Mononuclear cell (primary cell): ENCODE data around the gene PCED1A. TPM values are rescaled to one million over a fixed set of nuclear protein-coding genes. Genes with fewer than 3 reads are reported as not detected.
"Not testable (repeated sequence)": the region's sequence is repeated elsewhere in the genome, so short reads cannot be mapped to it uniquely, and the experiment has no call there.

Experiments used
- H3K27me3 ChIP-seq: 2 replicates; pipeline ENCODE4 v1.6.0; 2011; ENCODE audit warnings: low read length, control low read depth; ENCODE audit not compliant: insufficient read depth
- H3K4me1 ChIP-seq: 2 replicates; pipeline ENCODE4 v1.5.1; 2011; ENCODE audit warnings: mild to moderate bottlenecking, low read length, control low read depth; ENCODE audit not compliant: insufficient read depth
- H3K4me3 ChIP-seq: 2 replicates; pipeline ENCODE4 v1.5.1; 2011; ENCODE audit warnings: mild to moderate bottlenecking, low read length, moderate library complexity
- H3K9me3 ChIP-seq: 2 replicates; pipeline ENCODE4 v1.5.1; 2011; ENCODE audit warnings: low read depth, mild to moderate bottlenecking, control low read depth, low read length
- total RNA-seq: library from RNA; depleted of rRNA; stranded (reverse); fragments of >200 nt; gene quantifications from one replicate; pipeline ENCODE4 v1.2.3, GENCODE V29; 2012

The PCED1A gene
- total RNA-seq, 1 donor: 30.0 TPM

GRCh38 chr20:2822073-2822472, 18.4 kb downstream of the PCED1A start:
- no peaks in the 10 kb centered on the region for H3K9me3 ChIP-seq
- H3K4me3 ChIP-seq: no peak overlapping the region
- H3K4me1 ChIP-seq: peaks cover 17% of the 10 kb centered on the region
- peaks cover 38% of the 10 kb centered on the region for H3K27me3 ChIP-seq

- H3K4me3 ChIP-seq: no peak overlapping the region
- H3K4me1 ChIP-seq: peaks cover 11% of the 10 kb centered on the region
- no peaks in the 10 kb centered on the region for H3K9me3 ChIP-seq
- peaks cover 29% of the 10 kb centered on the region for H3K27me3 ChIP-seq
Measured at GRCh38 chr20:2820896-2821869, 19.3 kb downstream of the PCED1A start.

- H3K27me3 ChIP-seq: peaks cover 23% of the 10 kb centered on the region
- H3K9me3 ChIP-seq: no peaks in the 10 kb centered on the region
- H3K4me1 ChIP-seq: peaks cover 10% of the 10 kb centered on the region
- H3K4me3 ChIP-seq: no peak overlapping the region
Measured at GRCh38 chr20:2820084-2820895, 20.2 kb downstream of the PCED1A start.

GRCh38 chr20:2817891-2818595, 22.4 kb downstream of the PCED1A start:
- peaks cover 10% of the 10 kb centered on the region for H3K4me1 ChIP-seq
- peaks cover 23% of the 10 kb centered on the region for H3K27me3 ChIP-seq
- no peaks in the 10 kb centered on the region for H3K9me3 ChIP-seq

GRCh38 chr20:2817341-2817726, 23.1 kb downstream of the PCED1A start:
- peaks cover 23% of the 10 kb centered on the region for H3K27me3 ChIP-seq
- peaks cover 10% of the 10 kb centered on the region for H3K4me1 ChIP-seq
- no peak overlapping the region for H3K4me3 ChIP-seq
- no peaks in the 10 kb centered on the region for H3K9me3 ChIP-seq

More at GRCh38 chr20:2817891-2818595, 22.4 kb downstream of the PCED1A start:
- H3K4me3 ChIP-seq: no peak overlapping the region

GRCh38 chr20:2816583-2817340, 23.7 kb downstream of the PCED1A start:
- no peaks in the 10 kb centered on the region for H3K9me3 ChIP-seq
- no peak overlapping the region for H3K4me3 ChIP-seq
- peaks cover 9% of the 10 kb centered on the region for H3K4me1 ChIP-seq
- H3K27me3 ChIP-seq: peaks cover 21% of the 10 kb centered on the region

GRCh38 chr20:2816030-2816582, 24.3 kb downstream of the PCED1A start, which contains the start of gene TMEM239:
TSS of gene TMEM239 (plus strand) at chr20:2816364. CDS start at chr20:2816555, 191 bp downstream.
- H3K27me3 ChIP-seq: peaks cover 20% of the 10 kb centered on the region
- H3K4me1 ChIP-seq: peaks cover 5% of the 10 kb centered on the region
- no peak within 1 kb of the TSS for H3K4me3 ChIP-seq

GRCh38 chr20:2815242-2815900, 25.1 kb downstream of the PCED1A start:
- H3K4me3 ChIP-seq: no peak overlapping the region
- H3K4me1 ChIP-seq: no peaks in the 10 kb centered on the region
- peaks cover 14% of the 10 kb centered on the region for H3K27me3 ChIP-seq
- no peaks in the 10 kb centered on the region for H3K9me3 ChIP-seq

More at GRCh38 chr20:2816030-2816582, 24.3 kb downstream of the PCED1A start, which contains the start of gene TMEM239:
- H3K9me3 ChIP-seq: no peaks in the 10 kb centered on the region

- H3K27me3 ChIP-seq: peaks cover 7% of the 10 kb centered on the region
- no peaks in the 10 kb centered on the region for H3K4me1 ChIP-seq
- H3K4me3 ChIP-seq: no peak within 1 kb of the TSS
- no peaks in the 10 kb centered on the region for H3K9me3 ChIP-seq
Measured at GRCh38 chr20:2814587-2815051, 25.8 kb downstream of the PCED1A start, which contains the start of gene C20orf141. TSS of gene C20orf141 (plus strand) at chr20:2814987. CDS start at chr20:2815185, 198 bp downstream.

GRCh38 chr20:2814076-2814475, 26.4 kb downstream of the PCED1A start:
- peaks cover 4% of the 10 kb centered on the region for H3K27me3 ChIP-seq
- no peaks in the 10 kb centered on the region for H3K9me3 ChIP-seq
- no peaks in the 10 kb centered on the region for H3K4me1 ChIP-seq
- H3K4me3 ChIP-seq: no peak overlapping the region

- Histone ChIP-seq H3K9me3 (no peaks in the 10 kb centered on the region), H3K27me3 (peaks cover 3% of the 10 kb centered on the region), H3K4me1 (no peaks in the 10 kb centered on the region), H3K4me3 (no peak overlapping the region)
Measured at GRCh38 chr20:2812189-2812588, 28.3 kb downstream of the PCED1A start.

GRCh38 chr20:2809690-2810089, 30.8 kb downstream of the PCED1A start:
- no peak overlapping the region for H3K4me3 ChIP-seq
- H3K4me1 ChIP-seq: no peaks in the 10 kb centered on the region
- no peaks in the 10 kb centered on the region for H3K9me3 ChIP-seq
- peaks cover 19% of the 10 kb centered on the region for H3K27me3 ChIP-seq

- not testable (repeated sequence) for H3K4me3 ChIP-seq, H3K9me3 ChIP-seq, H3K4me1 ChIP-seq
- H3K27me3 ChIP-seq: peaks cover 29% of the 10 kb centered on the region
Measured at GRCh38 chr20:2807929-2808328, 32.5 kb downstream of the PCED1A start.
